Ovary (tissue), 9 donors: ENCODE results near the gene MMP1. TPM values are rescaled to one million over a fixed set of nuclear protein-coding genes. Genes with fewer than 3 reads are reported as not detected.

Experiments used
- DNase-seq, 5 donors: peaks; one replicate each; pipeline ENCODE4 v3.0.0-alpha.2; 2019 to 2020
- H3K27ac ChIP-seq, 2 donors: fragments of 200-600 bp; one replicate each; pipeline versions ENCODE4 v1.5.1 to v1.8.0; 2019 to 2022
- H3K27me3 ChIP-seq: fragments of 200-600 bp; one replicate; pipeline ENCODE4 v1.8.0; 2022
- H3K36me3 ChIP-seq: fragments of 200-600 bp; sonication (generic); one replicate; pipeline ENCODE4 v1.5.1; 2019
- H3K4me1 ChIP-seq: one replicate; pipeline ENCODE4 v1.8.1; 2013; ENCODE audit warnings: mild to moderate bottlenecking, moderate library complexity; ENCODE audit not compliant: insufficient read depth
- H3K4me3 ChIP-seq: fragments of 200-600 bp; sonication (generic); one replicate; pipeline ENCODE4 v1.5.1; 2017
- H3K9me3 ChIP-seq, 2 donors: fragments of 200-600 bp in 1 of 2; sonication (generic) in 1 of 2; one replicate each; pipeline versions ENCODE4 v1.5.1 to v1.8.1; 2013 to 2019; ENCODE audit warnings: mild to moderate bottlenecking in 1 of 2, moderate library complexity in 1 of 2
- CTCF ChIP-seq, 3 donors: fragments of 450-650 bp in 2 of 3; fragments of 200-600 bp in 1 of 3; IDR thresholded peaks; one replicate each; pipeline versions ENCODE4 v1.5.1 to v1.8.0; 2016 to 2022; ENCODE audit warnings: antibody characterized with exemption in 3 of 3, mild to moderate bottlenecking in 1 of 3
- EP300 ChIP-seq: sonication (generic); formaldehyde crosslinking; IDR thresholded peaks from one replicate; pipeline ENCODE4 v1.6.1; 2017; ENCODE audit warnings: antibody characterized with exemption
- POLR2A ChIP-seq: fragments of 450-650 bp; IDR thresholded peaks from one replicate; pipeline ENCODE4 v1.6.1; 2017; ENCODE audit warnings: antibody characterized with exemption, mild to moderate bottlenecking, moderate library complexity
- WGBS, 3 donors: extraction: QIAGEN DNeasy Blood & Tissue Kit in 1 of 3; methylation state at CpG; one replicate each; pipeline versions ENCODE4 v1.1.5 to v1.1.7; 2013 to 2017; 5-methylcytosine and 5-hydroxymethylcytosine counted together
- intact Hi-C, 4 donors: fragments of 100-400 bp; cut with DNase I; formaldehyde crosslinking; loops; one replicate each; pipeline versions ENCODE4 v1.11.0 to v1.15.1; 2022 to 2023
- polyA plus RNA-seq, 2 donors: library from polyadenylated mRNA; stranded (reverse); fragments of 200-250 nt in 1 of 2; fragments of 350-450 nt in 1 of 2; fragmentation: Illumina TruSeq in 1 of 2; extraction: RNeasy Lipid Tissue Mini Kit (QIAGEN cat#74804) in 1 of 2; gene quantifications; one replicate each; pipeline ENCODE4 v1.2.3, GENCODE V29; 2013 to 2014
- total RNA-seq, 7 donors: library from RNA; depleted of rRNA in 2 of 7; stranded (reverse); fragments of >200 nt in 2 of 7; fragmentation: NEBNext Ultra II Directional in 3 of 7; extraction: Animal tissue kit (Norgen Biotek cat#: 25700) in 3 of 7; gene quantifications; one replicate each; pipeline versions ENCODE4 v1.1.0 to v1.2.4, GENCODE V29; 2016 to 2023
- donor health status: DM: no; HTN: no; CAD: no; lungs with moderate emphysema.
- donor health status: DM: no; HTN: no; CAD: no.
- donor health status: Bipolar disorder and iron deficiency.
- donor health status: DM: yes; HTN: yes; CAD: no.
- donor health status: DM: no; HTN: no; CAD: no.
- donor health status: DM: yes; HTN: yes; CAD: no.

Gene MMP1
- total and polyA plus RNA-seq, 9 donors: 0.18 to 0.25 TPM; not detected in 7

GRCh38 chr11:102771351-102771750 lies 26.6 kb downstream of the MMP1 start:
- H3K4me1 ChIP-seq: no peaks in the 10 kb centered on the region
- no peaks in the 10 kb centered on the region for H3K27me3 ChIP-seq
- no peak overlapping the region for H3K27ac ChIP-seq
- intact Hi-C loops: no loop called here
- H3K36me3 ChIP-seq: no peaks in the 10 kb centered on the region
- TF ChIP-seq POLR2A (no peak), CTCF (IDR thresholded peaks at IDR 0.05) (no peak), EP300 (no peak)
- DNase-seq: no peak
- no peak overlapping the region for H3K4me3 ChIP-seq
- H3K9me3 ChIP-seq: no peaks in the 10 kb centered on the region
- 63 to 72% (median 67%) methylated on average over 1 of the region's 1 CpG for WGBS, 3 donors

GRCh38 chr11:102770191-102770590 lies 27.8 kb downstream of the MMP1 start:
- no peaks in the 10 kb centered on the region for H3K36me3 ChIP-seq
- no peaks in the 10 kb centered on the region for H3K9me3 ChIP-seq
- no peak overlapping the region for H3K27ac ChIP-seq
- H3K4me3 ChIP-seq: no peak overlapping the region
- no peak for TF ChIP-seq CTCF (IDR thresholded peaks at IDR 0.05)
- no peak for TF ChIP-seq POLR2A
- TF ChIP-seq EP300: no peak
- H3K4me1 ChIP-seq: no peaks in the 10 kb centered on the region
- H3K27me3 ChIP-seq: no peaks in the 10 kb centered on the region
- DNase-seq: no peak
- intact Hi-C loops: no loop called here

GRCh38 chr11:102767800-102768199 lies 30.2 kb downstream of the MMP1 start:
- TF ChIP-seq CTCF (IDR thresholded peaks at IDR 0.05) (no peak), EP300 (no peak), POLR2A (no peak)
- H3K4me3 ChIP-seq: no peak overlapping the region
- DNase-seq: no peak
- WGBS, 3 donors: 59 to 62% (median 59%) methylated on average over 18 of the region's 18 CpGs
- intact Hi-C loops: no loop called here
- H3K4me1 ChIP-seq: no peaks in the 10 kb centered on the region
- no peaks in the 10 kb centered on the region for H3K36me3 ChIP-seq
- H3K27me3 ChIP-seq: no peaks in the 10 kb centered on the region
- H3K9me3 ChIP-seq: no peaks in the 10 kb centered on the region
- H3K27ac ChIP-seq: no peak overlapping the region

- 52 to 54% (median 53%) methylated on average over 2 of the region's 2 CpGs for WGBS, 3 donors
- intact Hi-C loops: no loop called here
- no peaks in the 10 kb centered on the region for H3K4me1 ChIP-seq
- no peaks in the 10 kb centered on the region for H3K27me3 ChIP-seq
- TF ChIP-seq CTCF (IDR thresholded peaks at IDR 0.05): no peak
- TF ChIP-seq POLR2A: no peak
- no peak for TF ChIP-seq EP300
- no peak for DNase-seq
- no peak overlapping the region for H3K27ac ChIP-seq
- H3K4me3 ChIP-seq: no peak overlapping the region
- no peaks in the 10 kb centered on the region for H3K9me3 ChIP-seq
- no peaks in the 10 kb centered on the region for H3K36me3 ChIP-seq
Measured at GRCh38 chr11:102763440-102763839, 34.5 kb downstream of the MMP1 start.

- 31 to 47% (median 37%) methylated on average over 2 of the region's 2 CpGs for WGBS, 3 donors
- Histone ChIP-seq H3K4me1 (no peaks in the 10 kb centered on the region), H3K9me3 (no peaks in the 10 kb centered on the region), H3K36me3 (no peaks in the 10 kb centered on the region), H3K27me3 (no peaks in the 10 kb centered on the region), H3K4me3 (no peak overlapping the region), H3K27ac (no peak overlapping the region)
- intact Hi-C loops: no loop called here
- TF ChIP-seq EP300 (no peak), POLR2A (no peak), CTCF (IDR thresholded peaks at IDR 0.05) (no peak)
- DNase-seq: no peak
Measured at GRCh38 chr11:102762361-102762767, 35.6 kb downstream of the MMP1 start.
